Upper lobe of right lung (tissue), 1 donor: Measurements from ENCODE around the gene AKAIN1. TPM values are rescaled to one million over a fixed set of nuclear protein-coding genes. Genes with fewer than 3 reads are reported as not detected.

Experiments
- ATAC-seq: fragments of 200-7000 bp; cut with Tn5 transposase; one replicate; pipeline ENCODE4 v1.9.1; 2020; ENCODE audit warnings: mild to moderate bottlenecking, moderate library complexity
- DNase-seq: peaks from one replicate; pipeline ENCODE4 v3.0.0-alpha.2; 2020
- H3K27ac ChIP-seq: fragments of 200-600 bp; one replicate; pipeline ENCODE4 v1.8.0; 2022
- H3K27me3 ChIP-seq: fragments of 200-600 bp; one replicate; pipeline ENCODE4 v1.8.0; 2022; ENCODE audit warnings: mild to moderate bottlenecking
- H3K36me3 ChIP-seq: fragments of 200-600 bp; one replicate; pipeline ENCODE4 v1.8.0; 2022
- H3K4me1 ChIP-seq: fragments of 200-600 bp; one replicate; pipeline ENCODE4 v1.8.0; 2022
- H3K4me3 ChIP-seq: fragments of 200-600 bp; one replicate; pipeline ENCODE4 v1.8.0; 2022; ENCODE audit warnings: mild to moderate bottlenecking
- H3K9me3 ChIP-seq: fragments of 200-600 bp; one replicate; pipeline ENCODE4 v1.8.0; 2022
- CTCF ChIP-seq: fragments of 200-600 bp; IDR thresholded peaks from one replicate; pipeline ENCODE4 v1.8.0; 2022; ENCODE audit warnings: antibody characterized with exemption
- intact Hi-C: fragments of 100-400 bp; cut with DNase I; formaldehyde crosslinking; loops from one replicate; pipeline ENCODE4 v1.11.0; 2022
- total RNA-seq: library from RNA; stranded (reverse); fragmentation: NEBNext Ultra II Directional; extraction: Animal tissue kit (Norgen Biotek cat#: 25700); gene quantifications from one replicate; pipeline ENCODE4 v1.2.1, GENCODE V29; 2021
- donor health status: DM: no; HTN: yes; CAD: no; lungs with severe emphysema.

Gene AKAIN1
- total RNA-seq, 1 donor from 2014 or later, result not detected

GRCh38 chr18:5107988-5108387, 89.1 kb downstream of the AKAIN1 start:
- TF ChIP-seq CTCF, result no peak
- DNase-seq (no peak), ATAC-seq (no peak)
- no peaks in the 10 kb centered on the region for H3K9me3 ChIP-seq
- no peak overlapping the region for H3K27ac ChIP-seq
- H3K4me3 ChIP-seq, result no peak overlapping the region
- intact Hi-C loops, result no loop called here
- H3K4me1 ChIP-seq, result no peaks in the 10 kb centered on the region
- no peaks in the 10 kb centered on the region for H3K27me3 ChIP-seq
- no peaks in the 10 kb centered on the region for H3K36me3 ChIP-seq

GRCh38 chr18:5106730-5107129, 90.3 kb downstream of the AKAIN1 start:
- Histone ChIP-seq H3K27me3 (no peaks in the 10 kb centered on the region), H3K4me3 (no peak overlapping the region), H3K9me3 (no peaks in the 10 kb centered on the region), H3K4me1 (no peaks in the 10 kb centered on the region), H3K36me3 (no peaks in the 10 kb centered on the region), H3K27ac (no peak overlapping the region)
- peak; percentile 14 for TF ChIP-seq CTCF
- intact Hi-C loops, result no loop called here
- DNase-seq (no peak), ATAC-seq (no peak)

- ATAC-seq (no peak), DNase-seq (no peak)
- Histone ChIP-seq H3K27ac (no peak overlapping the region), H3K27me3 (no peaks in the 10 kb centered on the region), H3K36me3 (no peaks in the 10 kb centered on the region), H3K4me3 (no peak overlapping the region), H3K9me3 (no peaks in the 10 kb centered on the region), H3K4me1 (no peaks in the 10 kb centered on the region)
- intact Hi-C loops, result no loop called here
- TF ChIP-seq CTCF, result no peak
Measured at GRCh38 chr18:5104246-5104645, 92.8 kb downstream of the AKAIN1 start.

- H3K4me1 ChIP-seq, result no peaks in the 10 kb centered on the region
- H3K36me3 ChIP-seq, result no peaks in the 10 kb centered on the region
- intact Hi-C loops, result no loop called here
- no peak overlapping the region for H3K27ac ChIP-seq
- no peak for ATAC-seq
- no peak overlapping the region for H3K4me3 ChIP-seq
- no peaks in the 10 kb centered on the region for H3K27me3 ChIP-seq
- no peak for TF ChIP-seq CTCF
- DNase-seq, result no peak
- no peaks in the 10 kb centered on the region for H3K9me3 ChIP-seq
Measured at GRCh38 chr18:5103693-5104092, 93.4 kb downstream of the AKAIN1 start.

- no peak overlapping the region for H3K4me3 ChIP-seq
- no peak for TF ChIP-seq CTCF
- DNase-seq (no peak), ATAC-seq (no peak)
- H3K36me3 ChIP-seq, result no peaks in the 10 kb centered on the region
- H3K27me3 ChIP-seq, result no peaks in the 10 kb centered on the region
- no peaks in the 10 kb centered on the region for H3K4me1 ChIP-seq
- intact Hi-C loops, result no loop called here
- H3K9me3 ChIP-seq, result no peaks in the 10 kb centered on the region
- no peak overlapping the region for H3K27ac ChIP-seq
Measured at GRCh38 chr18:5103286-5103685, 93.8 kb downstream of the AKAIN1 start.

- no peak for TF ChIP-seq CTCF
- no peak for DNase-seq
- Histone ChIP-seq H3K27ac (no peak overlapping the region), H3K9me3 (peaks cover 3% of the 10 kb centered on the region), H3K4me1 (no peaks in the 10 kb centered on the region), H3K4me3 (no peak overlapping the region), H3K27me3 (no peaks in the 10 kb centered on the region), H3K36me3 (no peaks in the 10 kb centered on the region)
- ATAC-seq, result no peak
- intact Hi-C loops, result no loop called here
Measured at GRCh38 chr18:5097116-5097703, 99.8 kb downstream of the AKAIN1 start.
